Heart left ventricle (tissue), 16 donors: ENCODE measurements around the gene TTC21B. TPM values are rescaled to one million over a fixed set of nuclear protein-coding genes. Genes with fewer than 3 reads are reported as not detected.

ENCODE experiments used
- ATAC-seq, 4 donors: fragments of 200-7000 bp; cut with Tn5 transposase; one replicate each; pipeline ENCODE4 v1.9.1; 2020 to 2022; ENCODE audit warnings: moderate library complexity in 4 of 4, mild to moderate bottlenecking in 3 of 4, moderate number of reproducible peaks in 1 of 4
- DNase-seq, 5 donors: peaks; one replicate each; pipeline ENCODE4 v3.0.0-alpha.2; 2020
- H3K27ac ChIP-seq, 12 donors: fragments of 200-600 bp; sonication (generic) in 4 of 12; one replicate each; pipeline versions ENCODE4 v1.5.0 to v1.8.0; 2016 to 2022; ENCODE audit warnings: mild to moderate bottlenecking in 2 of 12
- H3K27me3 ChIP-seq, 9 donors: fragments of 200-600 bp; sonication (generic) in 2 of 9; one replicate each; pipeline versions ENCODE4 v1.5.1 to v1.8.0; 2016 to 2022; ENCODE audit warnings: mild to moderate bottlenecking in 3 of 9
- H3K36me3 ChIP-seq, 9 donors: fragments of 200-600 bp; sonication (generic) in 2 of 9; one replicate each; pipeline versions ENCODE4 v1.5.0 to v1.8.0; 2018 to 2022; ENCODE audit warnings: mild to moderate bottlenecking in 2 of 9
- H3K4me1 ChIP-seq, 12 donors: fragments of 200-600 bp; sonication (generic) in 4 of 12; one replicate each; pipeline versions ENCODE4 v1.5.0 to v1.8.0; 2016 to 2022; ENCODE audit warnings: mild to moderate bottlenecking in 3 of 12
- H3K4me3 ChIP-seq, 12 donors: fragments of 200-600 bp; sonication (generic) in 4 of 12; one replicate each; pipeline versions ENCODE4 v1.5.0 to v1.8.0; 2017 to 2022; ENCODE audit warnings: mild to moderate bottlenecking in 9 of 12, moderate library complexity in 4 of 12
- H3K9me3 ChIP-seq, 12 donors: fragments of 200-600 bp; sonication (generic) in 4 of 12; one replicate each; pipeline versions ENCODE4 v1.5.0 to v1.8.0; 2016 to 2022; ENCODE audit warnings: mild to moderate bottlenecking in 1 of 12
- CTCF ChIP-seq, 12 donors: fragments of 200-600 bp; sonication (generic) in 4 of 12; IDR thresholded peaks; one replicate each; pipeline versions ENCODE4 v1.5.0 to v1.8.0; 2018 to 2022; ENCODE audit warnings: antibody characterized with exemption in 12 of 12, mild to moderate bottlenecking in 5 of 12
- POLR2A ChIP-seq, 2 donors: fragments of 450-650 bp; IDR thresholded peaks; one replicate each; pipeline ENCODE4 v1.6.1; 2017; ENCODE audit warnings: antibody characterized with exemption in 2 of 2, mild to moderate bottlenecking in 2 of 2, moderate library complexity in 2 of 2
- WGBS, 4 donors: extraction: QIAGEN DNeasy Blood & Tissue Kit in 2 of 4; methylation state at CpG; one replicate each; pipeline versions ENCODE4 v1.1.5 to v1.1.7; 2013 to 2018; 5-methylcytosine and 5-hydroxymethylcytosine counted together
- intact Hi-C, 10 donors: fragments of 100-400 bp; cut with DNase I; formaldehyde crosslinking; loops; one replicate each; pipeline versions ENCODE4 v1.11.1 to v1.14.2; 2022
- polyA plus RNA-seq, 2 donors: library from polyadenylated mRNA; stranded (reverse); fragments of 200-250 nt; gene quantifications; one replicate each; pipeline ENCODE4 v1.2.3, GENCODE V29; 2013
- total RNA-seq, 9 donors: library from RNA; depleted of rRNA in 2 of 9; stranded (reverse); fragments of >200 nt in 2 of 9; fragmentation: NEBNext Ultra II Directional in 3 of 9; extraction: Animal tissue kit (Norgen Biotek cat#: 25700) in 3 of 9; gene quantifications; one replicate each; pipeline versions ENCODE4 v1.1.0 to v1.2.4, GENCODE V29; 2016 to 2023
- donor health status: ischemic (EF 13 %, LVEDD 7.1; RV severe dilation, severe dysfunction).
- donor health status: healthy with polysubstance abuse.
- donor health status: DM: no; HTN: yes; CAD: no.
- donor health status: DM: no; HTN: no; CAD: no.
- donor health status: ischemic (EF 25% LVEDD 6.9; RV normal size, moderate dysfunction).
- donor health status: ischemic (EF 25% LVEDD 5.7; RV mildly dilated, moderate dysfunction).
- donor health status: healthy.
- donor health status: DM: yes; HTN: yes; CAD: no.
- donor health status: ischemic (EF 35%, LVEDD 5.7; RV mildly dilated, moderate dysfunction).
- donor health status: nonischemic (EF 11% LVEDD 7.7; RV severe dilation, severe dysfunction).
- donor health status: DM: yes; HTN: yes; CAD: no.
- donor health status: PGD.
- donor health status: ischemic (EF 29% LVEDD 5.4; RV normal size, mild dysfunction).
- donor health status: nonischemic (EF 23%, LVEDD 6.1; RV moderate dilation, normal function).

Gene TTC21B
- total and polyA plus RNA-seq, 11 donors, result 3.7 to 16.1 (median 12.0) TPM

DNA sequence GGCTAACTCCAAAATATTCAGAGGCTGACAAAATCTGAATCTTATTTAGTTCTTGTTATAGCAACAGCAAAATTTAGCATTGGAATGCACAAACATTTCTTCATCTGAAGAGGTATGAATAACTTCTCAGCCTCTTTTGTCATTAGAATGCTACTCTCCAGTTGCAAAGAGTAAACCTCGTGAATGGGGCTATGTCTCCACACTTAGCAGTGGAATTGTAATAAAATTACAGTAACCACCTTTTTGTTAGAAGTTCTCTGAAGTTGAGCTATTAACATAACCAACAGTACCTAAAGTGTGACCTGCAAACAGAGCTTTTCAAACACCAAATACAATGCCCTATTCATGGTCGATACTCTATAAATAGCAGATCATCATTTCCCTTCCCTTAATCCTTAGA, 109.4 kb downstream of the TTC21B start:
- no peak overlapping the region for H3K27ac ChIP-seq
- no peak overlapping the region for H3K4me3 ChIP-seq
- ATAC-seq, result no peak
- H3K27me3 ChIP-seq, result no peaks in the 10 kb centered on the region
- no peak for TF ChIP-seq CTCF (IDR thresholded peaks at IDR 0.05)
- no peak for TF ChIP-seq POLR2A (IDR thresholded peaks at IDR 0.05)
- no peaks in the 10 kb centered on the region for H3K36me3 ChIP-seq
- intact Hi-C loops, result no loop called here
- 43 to 56% (median 52%) methylated on average over 2 of the region's 2 CpGs for WGBS, 4 donors
- no peak for DNase-seq
- H3K9me3 ChIP-seq, result peaks cover 0 to 5% (median under 1%) of the 10 kb centered on the region in 12 donors
- H3K4me1 ChIP-seq, result no peaks in the 10 kb centered on the region

GRCh38 chr2:165843351-165843750, 110.2 kb downstream of the TTC21B start:
- H3K9me3 ChIP-seq, result no peaks in the 10 kb centered on the region
- ATAC-seq (no peak), DNase-seq (no peak)
- no peak overlapping the region for H3K27ac ChIP-seq
- H3K4me1 ChIP-seq, result no peaks in the 10 kb centered on the region
- WGBS, 4 donors, result 87 to 95% (median 94%) methylated on average over 1 of the region's 1 CpG
- H3K36me3 ChIP-seq, result no peaks in the 10 kb centered on the region
- H3K27me3 ChIP-seq, result no peaks in the 10 kb centered on the region
- TF ChIP-seq CTCF (IDR thresholded peaks at IDR 0.05) (no peak), POLR2A (IDR thresholded peaks at IDR 0.05) (no peak)
- intact Hi-C loops, result no loop called here
- no peak overlapping the region for H3K4me3 ChIP-seq

DNA sequence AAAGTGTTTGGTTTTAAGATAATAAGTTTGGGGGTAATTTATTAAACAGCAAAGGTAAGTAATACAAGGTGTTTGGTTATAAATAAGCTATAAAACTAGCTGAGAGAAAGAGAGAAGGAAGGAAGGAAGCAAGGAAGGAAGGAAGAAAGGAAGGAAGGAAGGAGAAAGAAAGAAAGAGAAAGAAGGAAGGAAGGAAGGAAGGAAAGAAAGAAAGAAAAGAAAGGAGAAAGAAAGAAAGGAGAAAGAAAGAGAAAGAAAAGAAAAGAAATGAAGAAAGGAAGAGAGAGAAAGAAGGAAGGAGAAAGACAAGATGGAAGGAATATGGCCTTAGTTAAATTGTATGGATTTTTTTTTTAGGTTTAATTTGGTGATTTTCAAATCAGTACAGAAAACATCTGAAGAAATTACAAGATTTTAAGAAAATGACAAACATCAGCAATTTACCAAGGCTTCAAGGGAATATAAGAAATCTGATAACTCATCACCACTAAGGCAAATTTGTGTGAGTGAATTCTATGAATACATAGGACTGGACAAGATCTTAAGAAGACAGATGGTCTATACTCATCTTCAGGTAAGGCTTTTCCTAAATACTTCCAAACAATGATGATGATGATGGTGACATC, 113.1 kb downstream of the TTC21B start:
- intact Hi-C loops, result no loop called here
- no peaks in the 10 kb centered on the region for H3K27me3 ChIP-seq
- H3K4me1 ChIP-seq, result no peaks in the 10 kb centered on the region
- H3K4me3 ChIP-seq, result no peak overlapping the region
- no peaks in the 10 kb centered on the region for H3K36me3 ChIP-seq
- ATAC-seq (no peak), DNase-seq (no peak)
- TF ChIP-seq CTCF (IDR thresholded peaks at IDR 0.05), result no peak
- no peak for TF ChIP-seq POLR2A (IDR thresholded peaks at IDR 0.05)
- H3K27ac ChIP-seq, result no peak overlapping the region
- H3K9me3 ChIP-seq, result no peaks in the 10 kb centered on the region

- no peaks in the 10 kb centered on the region for H3K36me3 ChIP-seq
- intact Hi-C loops, result no loop called here
Measured at GRCh38 chr2:165839610-165840009, 114.0 kb downstream of the TTC21B start.

More at GRCh38 chr2:165839610-165840009, 114.0 kb downstream of the TTC21B start:
- TF ChIP-seq CTCF (IDR thresholded peaks at IDR 0.05) (no peak), POLR2A (IDR thresholded peaks at IDR 0.05) (no peak)
- Histone ChIP-seq H3K27ac (no peak overlapping the region), H3K9me3 (no peaks in the 10 kb centered on the region), H3K4me3 (no peak overlapping the region), H3K4me1 (no peaks in the 10 kb centered on the region), H3K27me3 (no peaks in the 10 kb centered on the region)
- 86 to 95% (median 92%) methylated on average over 2 of the region's 2 CpGs for WGBS, 4 donors
- no peak for DNase-seq
- ATAC-seq, result no peak
